Measurements from ENCODE around the gene PCBP3. TPM values are rescaled to one million over a fixed set of nuclear protein-coding genes. Genes with fewer than 3 reads are reported as not detected.

The PCBP3 gene
- total and polyA plus RNA-seq, 2 of the 8 experiments (the other 6 are each of a cell fraction or from before 2014, with no cell fraction given), result 3.5 to 6.3 TPM

DNA sequence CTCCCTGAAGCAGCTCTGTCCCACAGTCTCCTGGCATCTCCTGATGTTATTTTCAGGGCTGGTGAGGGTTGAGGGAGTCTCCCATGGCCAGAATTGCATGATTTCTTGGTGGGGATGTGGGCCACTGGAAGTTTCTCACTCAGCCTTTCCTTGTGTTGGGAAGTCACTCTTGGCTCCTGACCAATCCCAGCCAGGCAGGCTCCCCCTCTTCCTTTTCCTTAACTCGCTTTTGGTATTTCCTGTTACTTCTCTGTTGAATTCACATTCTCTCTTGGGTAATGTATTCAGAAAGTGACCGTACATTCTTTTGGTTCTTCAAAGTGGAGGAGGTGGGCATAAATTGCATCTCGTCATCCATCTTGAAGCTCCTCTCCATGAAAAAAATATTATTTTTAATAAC lies 135.7 kb downstream of the PCBP3 start:
- Histone ChIP-seq H4K5ac (ENCODE audit: insufficient read length, low read depth, low read length) (no peak overlapping the region), H3K4me3 (ENCODE audit: extremely low read depth in 1 of 4, insufficient read depth in 2 of 4, low read depth in 3 of 4, low read length in 4 of 4) (no peak overlapping the region), H3K36me3 (ENCODE audit: control insufficient read depth in 2 of 4, insufficient read depth in 4 of 4, low read length in 3 of 4) (no peaks in the 10 kb centered on the region), H3K18ac (ENCODE audit: extremely low read depth, low read length) (no peak overlapping the region), H3K4ac (replicated peaks; ENCODE audit: insufficient read length, low read depth, low read length) (no peak overlapping the region), H3K23ac (ENCODE audit: insufficient read length) (no peak overlapping the region), H2AK5ac (ENCODE audit: low read depth, low read length) (no peak overlapping the region), H3K23me2 (ENCODE audit: low read depth, low read length) (peaks cover 1% of the 10 kb centered on the region; the same call in 1 of the 2 replicates), H3K27ac (ENCODE audit: low read depth, low read length) (no peak overlapping the region), H3K4me1 (replicated peaks in 1 of 4; ENCODE audit: control insufficient read depth in 3 of 4, insufficient read depth in 4 of 4, low read length in 3 of 4) (no peaks in the 10 kb centered on the region), H3K4me2 (ENCODE audit: insufficient read depth in 1 of 2, low read depth in 2 of 2, low read length in 2 of 2) (no peak overlapping the region), H3K79me2 (ENCODE audit: control insufficient read depth in 1 of 2, insufficient read depth in 2 of 2, low read length in 2 of 2) (no peaks in the 10 kb centered on the region), H3K9me3 (ENCODE audit: insufficient read depth in 2 of 2, low read depth in 1 of 2, low read length in 1 of 2) (no peaks in the 10 kb centered on the region), H3K27me3 (replicated peaks in 1 of 4; ENCODE audit: control insufficient read depth in 3 of 4, extremely low read depth in 1 of 4, insufficient read depth in 3 of 4, low read length in 3 of 4) (no peaks in the 10 kb centered on the region), H2BK20ac (ENCODE audit: low read length) (no peak overlapping the region), H4K20me1 (replicated peaks in 1 of 2; ENCODE audit: control insufficient read depth in 1 of 2, insufficient read depth in 2 of 2, low read length in 2 of 2) (no peaks in the 10 kb centered on the region), H3K9ac (replicated peaks in 1 of 4; ENCODE audit: extremely low read depth in 1 of 4, low read depth in 3 of 4, low read length in 3 of 4) (no peak overlapping the region), H3K56ac (replicated peaks; ENCODE audit: insufficient read length, low read depth, low read length) (no peak overlapping the region), H4K91ac (replicated peaks; ENCODE audit: insufficient read length, low read length) (no peak overlapping the region), H3K79me1 (ENCODE audit: low read depth, low read length) (no peaks in the 10 kb centered on the region), H3K14ac (ENCODE audit: insufficient read length) (no peak overlapping the region), H2BK120ac (replicated peaks; ENCODE audit: low read depth, low read length) (no peak overlapping the region), H2AFZ (ENCODE audit: low read length) (no peak overlapping the region), H2BK5ac (ENCODE audit: low read depth, low read length) (no peak overlapping the region), H4K8ac (ENCODE audit: extremely low read depth, insufficient read depth, low read length) (no peak overlapping the region), H2BK12ac (ENCODE audit: low read depth, low read length) (no peak overlapping the region), H2BK15ac (ENCODE audit: low read length) (no peak overlapping the region)
- DNase-seq (ENCODE audit: low read depth in 1 of 2, low spot score in 2 of 2) (no peak), FAIRE-seq (no peak)
- WGBS, 2 experiments (ENCODE audit: extremely low coverage in 1 of 2, insufficient coverage in 1 of 2, insufficient read length in 1 of 2, insufficient replicate concordance in 2 of 2, low coverage in 1 of 2, low lambda C conversion rate in 2 of 2, missing lambda C conversion rate in 1 of 2), result 92% methylated on average over 3 of the region's 3 CpGs; no CpG with 5 or more reads in 1 of the 2 experiments
- ChIA-PET CTCF (ENCODE audit: partially characterized antibody) (interaction anchor here (1.2 kb wide), 1 partner anchor 42 kb away, joined by 3 read pairs; no protein-coding TSS in a partner anchor), POLR2A (ENCODE audit: partially characterized antibody) (no interaction called here)
- TF ChIP-seq TAF1 (IDR thresholded peaks at IDR 0.05; ENCODE audit: low read depth, low read length), result no peak
- TF ChIP-seq KDM5A (IDR thresholded peaks at IDR 0.05; ENCODE audit: low read length), result no peak
- TF ChIP-seq RAD21 (IDR thresholded peaks at IDR 0.05 in 1 of 2, conservative IDR thresholded peaks at IDR 0.05 in 1 of 2; ENCODE audit: low read depth in 2 of 2, low read length in 2 of 2), result no peak
